Measurements from ENCODE around the gene RNF103.

Gene RNF103

DNA sequence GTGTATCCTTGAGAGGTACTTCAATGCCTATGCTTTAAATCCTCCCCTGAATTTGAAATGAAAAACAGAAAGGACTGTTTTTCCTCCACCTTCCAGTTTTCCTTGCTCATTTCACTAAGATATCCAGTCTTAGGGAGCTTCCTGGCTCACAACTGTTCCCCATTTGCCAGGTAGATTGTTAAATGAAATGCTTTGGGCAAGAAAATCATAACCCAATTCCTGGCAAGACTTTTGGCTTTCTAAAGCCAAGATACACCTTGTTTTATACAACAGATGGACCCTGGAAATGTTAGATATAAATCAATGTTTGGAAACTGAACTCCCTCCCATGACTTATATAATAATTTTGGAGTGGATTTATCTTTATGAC is 56.9 kb downstream of the RNF103 start:
- TF ChIP-seq, protein P1, sequence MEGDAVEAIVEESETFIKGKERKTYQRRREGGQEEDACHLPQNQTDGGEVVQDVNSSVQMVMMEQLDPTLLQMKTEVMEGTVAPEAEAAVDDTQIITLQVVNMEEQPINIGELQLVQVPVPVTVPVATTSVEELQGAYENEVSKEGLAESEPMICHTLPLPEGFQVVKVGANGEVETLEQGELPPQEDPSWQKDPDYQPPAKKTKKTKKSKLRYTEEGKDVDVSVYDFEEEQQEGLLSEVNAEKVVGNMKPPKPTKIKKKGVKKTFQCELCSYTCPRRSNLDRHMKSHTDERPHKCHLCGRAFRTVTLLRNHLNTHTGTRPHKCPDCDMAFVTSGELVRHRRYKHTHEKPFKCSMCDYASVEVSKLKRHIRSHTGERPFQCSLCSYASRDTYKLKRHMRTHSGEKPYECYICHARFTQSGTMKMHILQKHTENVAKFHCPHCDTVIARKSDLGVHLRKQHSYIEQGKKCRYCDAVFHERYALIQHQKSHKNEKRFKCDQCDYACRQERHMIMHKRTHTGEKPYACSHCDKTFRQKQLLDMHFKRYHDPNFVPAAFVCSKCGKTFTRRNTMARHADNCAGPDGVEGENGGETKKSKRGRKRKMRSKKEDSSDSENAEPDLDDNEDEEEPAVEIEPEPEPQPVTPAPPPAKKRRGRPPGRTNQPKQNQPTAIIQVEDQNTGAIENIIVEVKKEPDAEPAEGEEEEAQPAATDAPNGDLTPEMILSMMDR (IDR thresholded peaks at IDR 0.05; ENCODE audit: low read depth, low read length, missing control alignments) = no peak
- H3K4me3 ChIP-seq (ENCODE audit: low read depth, low read length) = no peak overlapping the region
- DNase-seq (ENCODE audit: low read depth) = no peak

DNA sequence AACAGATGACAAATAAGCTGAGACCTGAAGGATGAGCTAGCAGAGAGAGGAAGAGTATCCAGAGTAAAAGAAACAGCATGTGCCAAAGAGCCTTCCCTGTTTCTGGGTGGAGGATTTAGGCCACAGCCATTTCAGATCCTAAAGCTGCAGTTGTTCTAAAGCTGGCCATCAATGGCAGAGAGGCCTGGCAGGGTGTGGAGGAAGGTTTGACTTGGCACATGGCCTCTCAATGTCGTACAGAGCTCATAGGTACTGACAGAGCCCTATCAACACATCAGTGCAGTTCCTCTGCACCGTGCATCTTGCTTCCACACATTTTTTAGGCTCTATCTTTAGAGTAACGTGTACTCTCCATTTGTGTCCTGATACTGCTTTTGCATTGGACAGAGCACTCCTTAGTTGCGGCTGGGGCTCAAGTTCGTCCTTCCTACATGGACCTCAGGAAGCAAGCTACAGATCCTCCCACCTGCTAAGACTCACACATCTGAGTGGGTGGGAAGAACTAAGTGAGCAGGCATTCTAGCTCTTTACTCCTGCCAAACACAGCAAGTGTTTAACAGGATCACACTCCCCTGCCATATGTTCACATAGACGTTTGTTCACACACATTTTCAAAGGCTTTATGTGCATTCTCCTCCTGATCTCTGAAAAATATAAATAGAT is 57.4 kb downstream of the RNF103 start:
- TF ChIP-seq, protein P1 (IDR thresholded peaks at IDR 0.05; ENCODE audit: low read depth, low read length, missing control alignments) = no peak
- no peak for DNase-seq (ENCODE audit: low read depth)
- H3K4me3 ChIP-seq (ENCODE audit: low read depth, low read length) = no peak overlapping the region

DNA sequence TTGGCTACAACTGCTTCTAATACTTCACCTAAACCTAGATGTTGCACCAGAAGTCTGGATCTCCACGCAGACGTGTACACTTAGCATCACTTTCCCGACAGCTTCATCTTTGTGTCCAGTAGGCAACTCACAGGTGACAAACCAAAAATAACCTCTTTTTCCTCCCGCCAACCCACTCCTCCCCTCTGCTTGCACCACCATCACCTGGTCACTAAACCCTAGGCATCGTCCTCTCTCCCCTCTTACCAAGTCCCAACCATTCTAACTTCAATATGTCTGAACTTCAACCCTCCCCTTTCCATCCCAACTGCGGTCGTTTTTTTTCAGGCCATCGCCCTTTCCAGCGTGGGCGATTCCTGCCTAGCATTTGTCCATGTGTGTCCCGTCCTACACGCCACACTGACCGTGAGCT is 60.0 kb downstream of the RNF103 start:
- peak overlapping the region; percentile 79 for H3K4me3 ChIP-seq (ENCODE audit: low read depth, low read length)
- DNase-seq (ENCODE audit: low read depth) = no peak
- TF ChIP-seq, protein P1 (IDR thresholded peaks at IDR 0.05; ENCODE audit: low read depth, low read length, missing control alignments) = no peak

DNA sequence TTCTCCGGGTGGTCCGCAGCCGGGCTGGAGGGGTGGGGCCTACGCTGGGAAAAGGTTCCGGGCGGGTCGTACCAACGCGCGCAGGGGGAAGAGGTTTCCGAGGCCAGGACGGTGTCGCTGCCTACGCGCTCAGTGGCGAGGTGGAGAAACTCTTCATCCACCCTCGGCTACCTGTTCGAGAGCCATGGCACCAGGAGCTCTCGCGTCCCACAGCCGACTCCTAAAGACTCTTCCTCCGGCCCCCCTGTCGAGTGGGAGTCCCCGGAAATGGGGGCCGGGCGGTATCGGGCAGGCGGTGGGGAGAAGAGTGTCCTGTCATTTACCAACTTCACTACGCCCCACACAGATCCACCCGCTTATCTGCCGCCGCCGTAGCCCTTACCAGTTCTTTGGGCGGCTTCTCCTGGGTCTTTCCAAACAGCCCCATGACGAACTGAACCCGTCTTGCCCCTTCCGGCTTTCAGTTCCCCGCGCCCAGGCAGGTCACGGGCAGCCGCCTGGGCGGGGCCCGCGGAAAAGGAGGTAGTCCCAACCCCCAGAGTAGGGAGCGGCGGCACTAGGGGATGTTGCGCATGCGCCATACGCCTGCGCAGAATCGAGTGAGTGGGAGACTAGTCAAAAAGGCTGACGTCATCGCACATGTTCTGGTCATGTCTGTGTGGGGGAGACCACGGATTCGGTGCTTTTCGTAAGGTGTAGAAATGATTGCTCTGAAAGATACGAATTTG is 60.6 kb downstream of the RNF103 start, which contains the start of gene CHMP3:
CHMP3 (minus strand) TSS at position 522 of the 728 bp plus-strand sequence; CDS start at position 427, 95 bp downstream.
- peak within 1 kb of the TSS; percentile 79 for H3K4me3 ChIP-seq (ENCODE audit: low read depth, low read length)

DNA sequence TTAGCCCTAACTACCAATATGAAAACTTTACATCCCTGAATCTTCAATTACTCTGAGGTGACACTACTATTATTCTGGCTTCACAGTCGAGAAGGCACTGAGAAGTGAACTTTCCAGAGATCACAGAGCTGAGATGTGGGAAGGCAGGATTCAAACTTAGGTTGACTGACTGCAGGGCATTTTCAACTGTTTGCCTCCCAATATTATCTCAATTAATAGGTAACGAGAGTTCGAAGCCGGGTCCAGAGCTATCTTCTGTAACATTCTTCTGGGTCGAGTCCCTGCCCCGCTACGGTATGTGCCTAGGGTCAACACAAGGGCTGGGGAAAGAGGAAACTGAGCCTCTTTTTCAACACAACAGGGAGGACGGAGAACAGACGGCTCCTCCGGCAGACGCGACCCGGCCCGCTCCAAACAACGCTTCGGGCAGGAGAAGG is 61.2 kb downstream of the RNF103 start:
- TF ChIP-seq, protein P1 (IDR thresholded peaks at IDR 0.05; ENCODE audit: low read depth, low read length, missing control alignments) = no peak
- DNase-seq (ENCODE audit: low read depth) = no peak
- peak overlapping the region; percentile 79 for H3K4me3 ChIP-seq (ENCODE audit: low read depth, low read length)

More for the DNA sequence above, 60.6 kb downstream of the RNF103 start, which contains the start of gene CHMP3:
- TF ChIP-seq, protein P1 (IDR thresholded peaks at IDR 0.05; ENCODE audit: low read depth, low read length, missing control alignments) = no peak
- peak; percentile 93 for DNase-seq (ENCODE audit: low read depth)

DNA sequence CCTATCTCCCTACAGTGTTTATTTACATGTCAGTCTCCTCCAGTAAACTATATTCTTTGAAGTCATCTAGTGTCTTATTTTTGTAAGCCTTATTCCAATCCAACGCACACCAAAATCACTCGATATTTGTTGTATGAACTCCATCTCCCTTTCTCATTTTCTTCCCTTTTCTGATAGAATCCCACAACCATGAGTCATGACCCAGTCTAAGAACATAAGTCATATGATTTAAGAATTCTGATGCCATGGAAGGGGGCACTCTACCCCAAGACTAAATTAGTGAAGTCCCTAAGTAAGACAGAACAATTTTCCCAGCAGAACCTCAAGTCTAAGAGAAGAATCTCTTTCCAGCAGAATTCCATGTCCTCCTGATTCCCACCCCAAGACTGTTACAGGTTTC is 65.8 kb downstream of the RNF103 start:
- DNase-seq (ENCODE audit: low read depth) = no peak
- TF ChIP-seq, protein P1 (IDR thresholded peaks at IDR 0.05; ENCODE audit: low read depth, low read length, missing control alignments) = no peak
- no peak overlapping the region for H3K4me3 ChIP-seq (ENCODE audit: low read depth, low read length)

All from GM12864 (cell line).